ENCODE data around the gene OSBPL2. TPM values are rescaled to one million over a fixed set of nuclear protein-coding genes. Genes with fewer than 3 reads are reported as not detected.

The OSBPL2 gene
- total and polyA plus RNA-seq, 3 donors from 2014 or later = 48.5 to 57.2 (median 49.8) TPM

DNA sequence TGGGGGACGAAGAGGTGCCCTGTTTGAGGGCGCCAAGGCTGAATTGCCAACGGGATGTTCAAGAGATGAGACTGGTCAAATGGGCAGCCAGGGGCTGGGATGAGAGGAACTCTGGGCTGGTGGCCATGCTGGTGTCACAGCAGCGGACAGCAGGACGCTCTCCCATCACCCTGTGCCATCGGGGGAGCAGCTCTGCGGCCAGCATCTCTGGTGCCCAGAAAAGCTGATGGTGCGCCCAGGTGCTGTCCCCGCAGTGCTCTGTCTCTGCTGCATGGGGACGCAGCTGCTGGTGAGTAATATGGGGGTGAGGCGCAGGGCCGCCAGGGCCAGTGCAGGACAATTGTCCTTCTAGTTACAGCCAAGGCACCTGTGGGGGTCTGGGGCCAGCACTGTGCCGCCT is 13.3 kb upstream of the OSBPL2 start:
- TF ChIP-seq, protein P1, sequence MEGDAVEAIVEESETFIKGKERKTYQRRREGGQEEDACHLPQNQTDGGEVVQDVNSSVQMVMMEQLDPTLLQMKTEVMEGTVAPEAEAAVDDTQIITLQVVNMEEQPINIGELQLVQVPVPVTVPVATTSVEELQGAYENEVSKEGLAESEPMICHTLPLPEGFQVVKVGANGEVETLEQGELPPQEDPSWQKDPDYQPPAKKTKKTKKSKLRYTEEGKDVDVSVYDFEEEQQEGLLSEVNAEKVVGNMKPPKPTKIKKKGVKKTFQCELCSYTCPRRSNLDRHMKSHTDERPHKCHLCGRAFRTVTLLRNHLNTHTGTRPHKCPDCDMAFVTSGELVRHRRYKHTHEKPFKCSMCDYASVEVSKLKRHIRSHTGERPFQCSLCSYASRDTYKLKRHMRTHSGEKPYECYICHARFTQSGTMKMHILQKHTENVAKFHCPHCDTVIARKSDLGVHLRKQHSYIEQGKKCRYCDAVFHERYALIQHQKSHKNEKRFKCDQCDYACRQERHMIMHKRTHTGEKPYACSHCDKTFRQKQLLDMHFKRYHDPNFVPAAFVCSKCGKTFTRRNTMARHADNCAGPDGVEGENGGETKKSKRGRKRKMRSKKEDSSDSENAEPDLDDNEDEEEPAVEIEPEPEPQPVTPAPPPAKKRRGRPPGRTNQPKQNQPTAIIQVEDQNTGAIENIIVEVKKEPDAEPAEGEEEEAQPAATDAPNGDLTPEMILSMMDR (IDR thresholded peaks at IDR 0.05) = no peak
- TF ChIP-seq POLR2A (IDR thresholded peaks at IDR 0.05) = no peak
- Histone ChIP-seq H3K9me3 (no peaks in the 10 kb centered on the region), H3K4me1 (peaks cover 7% of the 10 kb centered on the region), H3K27ac (no peak overlapping the region), H3K36me3 (ENCODE audit: low read depth, missing control alignments) (no peaks in the 10 kb centered on the region), H3K4me3 (no peak overlapping the region), H3K27me3 (no peaks in the 10 kb centered on the region)
- no peak for DNase-seq
- intact Hi-C loops (cut with DNase I; ENCODE audit: low total_unique reads) = no loop called here
- WGBS, 2 donors = 93 to 98% methylated on average over 10 to 13 of the region's 13 CpGs

DNA sequence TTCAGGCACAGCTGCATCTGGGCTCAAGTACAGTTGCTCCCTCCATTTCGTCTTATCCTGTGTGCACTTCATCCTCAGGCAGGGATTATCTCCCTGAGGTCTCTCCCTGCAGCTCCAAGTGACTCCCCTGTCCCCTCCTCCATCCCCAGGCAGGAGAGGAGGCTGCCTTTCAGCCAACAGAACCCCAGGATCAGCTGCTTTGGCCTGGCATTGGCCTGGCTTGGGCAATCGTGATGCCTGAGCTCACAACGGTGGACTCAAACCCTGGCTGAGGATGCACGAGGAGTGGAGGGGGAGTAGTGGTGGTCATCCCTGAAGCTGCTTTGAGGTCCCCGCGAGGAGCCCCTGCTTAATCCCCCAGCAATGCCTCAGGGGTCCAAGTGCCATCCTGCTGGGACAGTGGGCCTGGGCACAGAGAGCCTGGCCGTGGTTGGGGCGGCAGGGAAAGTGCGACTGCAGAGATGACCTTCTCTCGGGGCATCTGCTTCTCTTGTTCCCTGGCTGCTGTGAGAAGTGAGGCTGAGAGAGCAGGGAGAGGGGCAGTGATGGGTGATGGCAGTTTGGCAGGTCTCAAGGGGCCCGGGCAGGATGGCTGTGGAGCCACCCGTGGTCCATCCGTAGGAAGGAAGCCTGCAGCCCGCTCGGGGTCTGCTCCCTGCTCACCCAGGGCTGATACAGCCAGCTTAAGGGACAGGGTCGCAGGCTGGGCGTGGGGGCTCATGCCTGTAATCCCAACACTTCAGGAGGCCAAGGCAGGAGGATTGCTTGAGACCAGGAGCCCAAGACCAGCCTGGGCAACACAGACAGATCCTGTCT is 12.3 kb upstream of the OSBPL2 start:
- DNase-seq = no peak
- no peak overlapping the region for H3K27ac ChIP-seq
- intact Hi-C loops (cut with DNase I; ENCODE audit: low total_unique reads) = no loop called here
- H3K4me1 ChIP-seq = peaks cover 1% of the 10 kb centered on the region
- H3K9me3 ChIP-seq = no peaks in the 10 kb centered on the region
- TF ChIP-seq, protein P1 (IDR thresholded peaks at IDR 0.05) = no peak
- no peak for TF ChIP-seq POLR2A (IDR thresholded peaks at IDR 0.05)
- H3K36me3 ChIP-seq (ENCODE audit: low read depth, missing control alignments) = no peaks in the 10 kb centered on the region
- no peaks in the 10 kb centered on the region for H3K27me3 ChIP-seq
- WGBS, 2 donors = 85 to 90% methylated on average over 11 to 17 of the region's 17 CpGs
- H3K4me3 ChIP-seq = no peak overlapping the region

DNA sequence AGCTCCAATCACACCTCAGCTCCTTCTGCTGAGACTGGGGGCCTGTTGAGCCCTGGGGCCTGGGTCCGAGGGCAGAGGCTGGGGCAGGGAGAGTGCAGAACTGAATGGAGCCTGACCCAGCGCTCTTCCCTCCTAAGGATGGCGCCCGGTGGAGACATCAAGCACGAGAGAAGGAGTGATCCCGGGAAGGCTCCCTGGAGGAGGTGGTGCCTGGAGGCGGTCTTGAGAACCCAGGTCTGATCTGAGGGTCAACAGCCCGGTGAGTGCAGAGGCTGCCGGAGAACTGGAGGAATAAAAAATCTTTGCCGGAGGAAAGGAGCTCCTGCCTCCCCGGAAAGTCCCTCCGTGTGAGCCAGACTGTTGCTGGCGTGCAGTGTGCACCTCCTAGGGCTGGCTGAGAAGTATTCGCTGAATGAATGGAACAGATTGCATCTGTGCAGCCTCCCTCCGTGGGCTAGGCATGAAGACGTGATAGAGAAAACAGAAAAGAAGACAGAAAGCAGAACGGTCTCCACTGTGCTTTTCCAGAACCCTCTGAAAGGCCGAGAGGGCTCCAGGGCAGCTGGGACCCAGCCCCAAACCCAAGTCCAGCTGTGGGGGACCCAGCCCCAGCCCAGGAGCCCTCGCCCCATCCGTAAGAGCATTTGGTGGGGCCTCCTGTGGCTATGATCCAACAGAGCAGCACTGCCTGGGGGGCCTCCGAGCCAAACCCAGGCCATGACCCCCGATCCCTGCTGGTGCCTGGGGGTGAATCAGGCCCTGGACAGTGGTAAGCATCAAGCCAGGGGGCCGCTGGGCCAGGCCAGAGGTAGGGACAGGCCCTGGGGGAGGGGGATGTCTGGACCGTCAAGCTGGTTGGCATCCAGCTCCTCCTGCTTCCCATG is 11.4 kb upstream of the OSBPL2 start:
- no peaks in the 10 kb centered on the region for H3K27me3 ChIP-seq

DNA sequence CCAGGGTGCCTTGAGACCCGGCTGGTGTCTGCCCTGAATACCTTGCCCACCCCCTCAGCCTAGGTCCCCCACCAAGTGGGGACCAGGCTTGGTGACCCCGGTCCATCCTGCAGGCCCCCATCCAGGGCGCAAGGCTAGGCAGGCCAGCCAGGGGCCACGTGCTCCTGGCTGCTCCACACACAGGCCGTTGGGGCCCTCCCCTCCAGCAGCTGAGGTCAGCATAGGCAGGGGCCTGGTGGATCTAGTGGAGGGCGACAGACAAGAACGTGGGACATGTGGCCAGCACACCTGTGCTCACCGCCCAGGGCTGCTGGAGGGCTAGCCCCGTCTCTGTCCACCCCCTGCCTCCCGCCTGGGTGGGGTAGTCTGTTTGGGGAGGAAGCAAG is 10.7 kb upstream of the OSBPL2 start:
- WGBS, 2 donors = 40 to 63% methylated on average over 4 to 8 of the region's 10 CpGs
- H3K27ac ChIP-seq = no peak overlapping the region
- DNase-seq = no peak
- no peaks in the 10 kb centered on the region for H3K4me1 ChIP-seq
- H3K9me3 ChIP-seq = no peaks in the 10 kb centered on the region
- H3K4me3 ChIP-seq = no peak overlapping the region
- TF ChIP-seq, protein P1 (IDR thresholded peaks at IDR 0.05) = no peak
- TF ChIP-seq POLR2A (IDR thresholded peaks at IDR 0.05) = no peak
- intact Hi-C loops (cut with DNase I; ENCODE audit: low total_unique reads) = no loop called here
- no peaks in the 10 kb centered on the region for H3K27me3 ChIP-seq
- H3K36me3 ChIP-seq (ENCODE audit: low read depth, missing control alignments) = no peaks in the 10 kb centered on the region

More for the DNA sequence above, 11.4 kb upstream of the OSBPL2 start:
- no peak for DNase-seq
- no peaks in the 10 kb centered on the region for H3K36me3 ChIP-seq (ENCODE audit: low read depth, missing control alignments)
- no peak overlapping the region for H3K27ac ChIP-seq
- H3K4me3 ChIP-seq = no peak overlapping the region
- intact Hi-C loops (cut with DNase I; ENCODE audit: low total_unique reads) = no loop called here
- 66% methylated on average over 18 to 24 of the region's 24 CpGs for WGBS, 2 donors
- no peak for TF ChIP-seq POLR2A (IDR thresholded peaks at IDR 0.05)
- TF ChIP-seq, protein P1 (IDR thresholded peaks at IDR 0.05) = no peak
- H3K4me1 ChIP-seq = no peaks in the 10 kb centered on the region
- H3K9me3 ChIP-seq = no peaks in the 10 kb centered on the region

Measured in testis (tissue), 3 donors.